GM12872 (cell line): Measurements from ENCODE around the gene OSER1.
A peak's percentile ranks its signal among the peaks of the same experiment; 100 is the strongest.

Source experiments
- TF ChIP-seq, protein P1 (sequence below): IDR thresholded peaks from 3 replicates; pipeline ENCODE4 v1.5.1; 2011; ENCODE audit warnings: low read depth, mild to moderate bottlenecking, low read length, moderate library complexity; ENCODE audit not compliant: insufficient read depth

Gene OSER1

DNA sequence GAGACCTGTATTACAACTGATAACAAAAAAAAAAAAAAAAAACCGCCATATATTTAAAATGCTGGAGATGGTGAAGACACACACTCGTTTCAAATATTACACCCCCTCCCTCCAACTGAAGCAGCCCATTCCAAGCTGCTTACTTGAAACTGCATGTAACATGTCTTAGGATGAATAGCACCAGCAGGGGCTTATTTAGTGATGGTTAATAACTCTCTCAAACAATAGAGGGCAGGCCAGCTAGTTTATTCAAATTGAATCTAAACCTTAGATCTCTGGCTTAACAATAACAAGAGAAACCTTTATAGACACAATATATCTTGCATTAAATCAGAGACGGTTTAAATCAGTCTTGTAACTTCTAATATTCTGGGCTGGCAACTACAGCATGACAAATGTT, 14.3 kb downstream of the OSER1 start:
- TF ChIP-seq, protein P1, sequence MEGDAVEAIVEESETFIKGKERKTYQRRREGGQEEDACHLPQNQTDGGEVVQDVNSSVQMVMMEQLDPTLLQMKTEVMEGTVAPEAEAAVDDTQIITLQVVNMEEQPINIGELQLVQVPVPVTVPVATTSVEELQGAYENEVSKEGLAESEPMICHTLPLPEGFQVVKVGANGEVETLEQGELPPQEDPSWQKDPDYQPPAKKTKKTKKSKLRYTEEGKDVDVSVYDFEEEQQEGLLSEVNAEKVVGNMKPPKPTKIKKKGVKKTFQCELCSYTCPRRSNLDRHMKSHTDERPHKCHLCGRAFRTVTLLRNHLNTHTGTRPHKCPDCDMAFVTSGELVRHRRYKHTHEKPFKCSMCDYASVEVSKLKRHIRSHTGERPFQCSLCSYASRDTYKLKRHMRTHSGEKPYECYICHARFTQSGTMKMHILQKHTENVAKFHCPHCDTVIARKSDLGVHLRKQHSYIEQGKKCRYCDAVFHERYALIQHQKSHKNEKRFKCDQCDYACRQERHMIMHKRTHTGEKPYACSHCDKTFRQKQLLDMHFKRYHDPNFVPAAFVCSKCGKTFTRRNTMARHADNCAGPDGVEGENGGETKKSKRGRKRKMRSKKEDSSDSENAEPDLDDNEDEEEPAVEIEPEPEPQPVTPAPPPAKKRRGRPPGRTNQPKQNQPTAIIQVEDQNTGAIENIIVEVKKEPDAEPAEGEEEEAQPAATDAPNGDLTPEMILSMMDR, result no peak

DNA sequence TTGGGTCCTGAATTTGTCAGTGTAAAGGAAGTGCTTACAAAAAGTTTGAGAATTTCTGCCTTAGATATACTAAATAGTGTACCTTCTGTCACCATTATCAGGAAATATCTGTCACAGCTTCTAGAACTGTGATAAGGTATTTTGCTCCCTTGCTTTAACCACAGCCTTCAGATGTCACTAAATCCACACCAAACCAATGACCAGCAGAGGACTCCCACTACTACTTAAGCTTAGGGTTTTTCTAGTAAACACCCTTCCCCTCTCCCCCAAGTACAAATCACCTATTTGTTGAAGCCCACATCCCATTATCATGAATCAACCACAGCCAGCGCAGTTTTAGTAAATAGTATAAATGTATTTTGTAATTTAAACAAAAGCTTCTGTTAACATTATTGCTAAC, 15.0 kb downstream of the OSER1 start:
- TF ChIP-seq, protein P1, result no peak

DNA sequence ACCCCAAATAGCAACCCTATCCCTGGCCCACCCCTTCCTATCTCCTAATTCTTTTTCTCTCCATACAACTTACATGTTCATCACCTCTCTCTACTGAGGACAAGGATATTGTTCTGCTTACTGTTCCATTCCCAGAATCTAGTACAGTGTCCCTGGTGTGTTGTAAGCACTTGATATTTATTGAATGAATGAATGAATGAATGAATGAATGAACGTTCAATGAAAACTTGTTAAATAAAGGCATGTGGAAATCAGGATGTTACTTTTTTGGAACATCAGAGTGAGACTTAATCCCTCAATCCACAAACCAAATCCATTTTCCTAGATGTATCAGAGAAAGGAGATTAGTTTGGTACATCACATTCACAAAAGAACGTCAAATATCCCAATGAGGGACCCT, 16.8 kb downstream of the OSER1 start:
- TF ChIP-seq, protein P1, result no peak

DNA sequence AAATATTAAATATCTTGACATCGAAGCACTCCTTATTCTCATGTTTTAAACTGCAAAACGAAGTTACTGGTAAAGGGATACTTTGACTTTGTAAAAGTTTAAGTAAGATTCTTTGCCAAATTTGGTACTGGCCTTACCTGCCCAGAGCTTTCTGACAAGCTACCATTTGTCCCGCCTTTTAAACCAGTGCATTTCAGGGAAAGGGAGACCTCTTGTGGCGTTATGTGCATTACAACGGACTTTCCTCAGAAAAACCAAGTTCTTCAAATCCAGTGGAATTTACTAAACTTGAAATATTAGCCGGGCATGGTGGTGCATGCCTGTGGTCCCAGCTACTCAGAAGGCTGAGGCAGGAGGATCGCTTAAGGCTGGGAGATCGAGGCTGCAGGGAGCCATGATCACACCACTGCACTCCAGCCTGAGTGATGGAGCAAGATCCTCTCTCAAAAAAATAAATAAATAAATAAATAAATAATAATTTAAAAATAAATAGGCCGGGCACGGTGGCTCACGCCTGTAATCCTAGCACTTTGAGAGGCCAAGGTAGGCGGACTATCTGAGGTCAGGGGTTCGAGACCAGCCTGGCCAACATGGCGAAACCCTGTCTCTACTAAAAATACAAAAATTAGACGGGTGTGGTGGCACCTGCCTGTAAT, 20.2 kb downstream of the OSER1 start:
- TF ChIP-seq, protein P1, result peak; percentile 77

DNA sequence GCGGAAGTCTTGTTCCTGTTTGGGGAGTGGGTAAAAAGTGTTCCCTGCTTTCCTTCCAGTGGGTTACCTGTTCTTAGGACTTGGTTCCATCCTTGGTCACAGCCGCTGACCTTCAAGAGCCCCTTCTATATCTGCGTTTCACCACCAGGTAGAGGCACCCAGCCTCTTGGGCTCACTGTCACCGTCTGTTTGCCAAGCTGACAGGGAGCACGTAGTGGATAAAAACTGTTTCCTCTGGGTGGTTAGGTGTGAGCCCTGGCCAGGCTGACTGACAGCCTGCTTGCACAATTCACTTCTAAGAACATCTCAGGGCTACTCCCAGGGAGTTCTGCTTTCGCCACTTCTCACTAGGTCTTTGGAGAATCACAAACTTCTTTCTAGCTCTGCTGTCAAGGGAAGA, 21.8 kb downstream of the OSER1 start:
- TF ChIP-seq, protein P1, result no peak

DNA sequence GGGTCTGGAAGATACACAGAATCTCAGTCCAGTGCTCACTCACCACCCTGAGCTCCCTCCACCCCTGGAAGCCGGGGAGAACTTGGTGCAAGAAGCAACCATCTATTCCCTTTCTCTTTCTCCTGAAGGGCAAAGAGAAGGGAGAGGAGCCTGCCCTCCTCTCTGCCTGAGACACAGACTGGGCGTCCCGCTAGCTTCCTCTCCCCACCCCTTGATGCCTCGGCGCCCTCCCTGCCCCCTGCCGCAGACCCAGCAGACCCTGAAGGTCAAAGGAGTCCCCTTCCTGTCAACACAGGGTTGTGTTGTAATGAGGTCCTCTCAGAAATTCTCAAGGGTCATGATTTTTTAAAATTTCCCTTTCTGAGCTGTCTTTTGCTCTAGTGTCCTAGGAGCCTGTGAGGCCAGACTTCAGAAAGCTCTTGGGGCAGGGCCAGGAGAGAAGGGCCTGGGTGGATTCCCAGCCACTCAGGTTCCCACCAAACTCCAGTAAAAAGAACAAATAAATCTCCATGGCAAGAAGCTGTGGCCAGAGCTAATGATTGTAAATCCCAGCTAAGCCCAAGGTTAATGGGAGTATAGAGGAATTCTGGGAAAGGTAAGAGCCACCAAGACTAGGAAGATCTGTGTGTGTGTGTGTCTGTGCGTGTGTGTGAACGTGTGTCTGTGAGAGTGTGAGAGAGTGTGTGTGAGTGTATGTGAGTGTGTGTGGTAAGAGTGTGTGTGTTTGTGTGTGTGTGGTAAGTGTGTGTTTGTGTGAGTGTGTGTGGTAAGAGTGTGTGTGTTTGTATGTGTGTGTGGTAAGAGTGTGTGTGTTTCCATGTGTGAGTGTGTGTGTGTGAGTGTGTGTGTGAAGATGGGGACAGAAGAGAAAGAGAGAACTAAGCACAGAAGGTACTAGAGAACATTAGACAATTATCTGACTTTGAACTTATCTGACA, 22.5 kb downstream of the OSER1 start:
- TF ChIP-seq, protein P1, result no peak

DNA sequence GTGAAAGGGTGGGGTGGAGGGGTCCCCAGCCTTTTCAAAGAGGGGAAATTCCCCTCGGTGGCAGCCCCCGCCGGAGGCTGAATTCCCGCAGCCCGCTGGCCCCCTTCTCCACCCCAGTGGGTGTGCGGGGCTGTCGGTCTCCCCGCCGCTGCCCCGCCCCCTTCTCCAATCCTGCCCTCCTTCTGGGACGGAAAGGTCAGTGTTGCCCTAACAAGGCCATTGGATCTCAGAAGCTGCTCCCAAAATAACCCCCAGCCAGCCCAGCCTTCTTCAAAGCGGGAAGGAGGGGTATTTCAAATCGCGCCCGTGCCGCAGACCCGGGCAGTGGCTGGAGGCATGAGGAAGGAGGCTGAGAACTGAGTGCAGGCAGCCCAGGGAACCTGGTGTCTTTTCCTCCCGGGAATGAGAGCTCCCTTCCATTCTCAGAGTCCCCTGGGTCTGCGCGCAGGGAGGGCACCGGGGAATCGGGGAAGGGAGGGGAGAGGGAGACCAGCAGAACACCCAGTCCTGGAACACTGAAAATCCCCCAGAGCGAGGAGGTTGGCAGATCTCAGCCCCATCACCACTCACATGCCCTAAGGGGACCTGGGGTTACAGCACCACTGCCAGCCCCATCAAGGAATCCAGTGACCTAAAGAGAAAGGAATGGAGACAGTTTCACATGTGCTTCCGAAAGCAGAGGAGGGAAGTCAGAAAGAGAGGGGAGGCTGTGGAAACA, 23.4 kb downstream of the OSER1 start, which contains the start of gene JPH2:
JPH2 (minus strand) TSS at position 135 of the 718 bp plus-strand sequence. CDS start 483 bp downstream, outside the sequence.
- TF ChIP-seq, protein P1, result no peak
